GM12865 (cell line): ENCODE results near the gene PRRG2.

Source experiments
- DNase-seq: peaks from one replicate; pipeline ENCODE4 v3.0.0; 2010; ENCODE audit warnings: low read depth
- H3K4me3 ChIP-seq: 2 replicates; pipeline ENCODE4 v1.5.1; 2011; ENCODE audit warnings: mild to moderate bottlenecking, low read depth, low read length, control low read depth
- TF ChIP-seq, protein P1 (sequence below): IDR thresholded peaks from 2 replicates; pipeline ENCODE4 v1.5.1; 2011; ENCODE audit warnings: low read length, control low read depth, low read depth, inconsistent platforms; ENCODE audit not compliant: insufficient read depth; ENCODE audit errors: missing control alignments

PRRG2 gene

GRCh38 chr19:49558591-49558990, 22.5 kb upstream of the PRRG2 start:
- DNase-seq, result no peak
- TF ChIP-seq, protein P1, sequence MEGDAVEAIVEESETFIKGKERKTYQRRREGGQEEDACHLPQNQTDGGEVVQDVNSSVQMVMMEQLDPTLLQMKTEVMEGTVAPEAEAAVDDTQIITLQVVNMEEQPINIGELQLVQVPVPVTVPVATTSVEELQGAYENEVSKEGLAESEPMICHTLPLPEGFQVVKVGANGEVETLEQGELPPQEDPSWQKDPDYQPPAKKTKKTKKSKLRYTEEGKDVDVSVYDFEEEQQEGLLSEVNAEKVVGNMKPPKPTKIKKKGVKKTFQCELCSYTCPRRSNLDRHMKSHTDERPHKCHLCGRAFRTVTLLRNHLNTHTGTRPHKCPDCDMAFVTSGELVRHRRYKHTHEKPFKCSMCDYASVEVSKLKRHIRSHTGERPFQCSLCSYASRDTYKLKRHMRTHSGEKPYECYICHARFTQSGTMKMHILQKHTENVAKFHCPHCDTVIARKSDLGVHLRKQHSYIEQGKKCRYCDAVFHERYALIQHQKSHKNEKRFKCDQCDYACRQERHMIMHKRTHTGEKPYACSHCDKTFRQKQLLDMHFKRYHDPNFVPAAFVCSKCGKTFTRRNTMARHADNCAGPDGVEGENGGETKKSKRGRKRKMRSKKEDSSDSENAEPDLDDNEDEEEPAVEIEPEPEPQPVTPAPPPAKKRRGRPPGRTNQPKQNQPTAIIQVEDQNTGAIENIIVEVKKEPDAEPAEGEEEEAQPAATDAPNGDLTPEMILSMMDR, result no peak
- H3K4me3 ChIP-seq, result no peak overlapping the region

GRCh38 chr19:49559443-49559842, 21.7 kb upstream of the PRRG2 start:
- no peak for DNase-seq
- no peak overlapping the region for H3K4me3 ChIP-seq
- TF ChIP-seq, protein P1, result no peak

GRCh38 chr19:49559928-49560327, 21.2 kb upstream of the PRRG2 start:
- no peak for DNase-seq
- TF ChIP-seq, protein P1, result no peak
- H3K4me3 ChIP-seq, result no peak overlapping the region

DNA sequence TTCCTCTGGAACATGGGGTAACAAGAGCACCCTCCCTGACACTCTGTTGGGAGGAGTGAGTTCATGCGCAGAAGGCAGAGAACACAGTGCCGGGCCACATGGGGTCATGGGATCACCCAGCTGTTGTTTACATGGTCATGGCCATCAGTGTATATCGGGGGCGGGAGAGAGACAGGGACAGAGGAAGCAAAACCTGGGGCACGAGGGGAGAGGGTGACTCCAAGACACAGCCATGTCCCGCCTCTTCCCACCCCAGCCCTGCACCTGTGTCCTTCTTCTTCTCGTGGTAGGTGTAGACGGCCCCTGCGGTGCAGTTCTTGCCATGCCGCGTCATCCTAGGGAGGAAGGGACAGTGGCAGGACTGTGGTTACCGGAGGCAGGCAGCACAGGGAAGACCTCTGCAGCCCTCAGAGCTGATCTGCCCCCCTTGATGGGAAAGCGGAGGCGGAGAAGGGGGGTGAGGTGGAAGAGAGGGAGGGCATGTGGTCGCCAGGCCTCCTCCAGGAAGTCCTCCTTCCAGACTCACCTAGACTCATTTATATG, 20.7 kb upstream of the PRRG2 start:
- DNase-seq, result no peak
- H3K4me3 ChIP-seq, result no peak overlapping the region
- TF ChIP-seq, protein P1, result no peak

DNA sequence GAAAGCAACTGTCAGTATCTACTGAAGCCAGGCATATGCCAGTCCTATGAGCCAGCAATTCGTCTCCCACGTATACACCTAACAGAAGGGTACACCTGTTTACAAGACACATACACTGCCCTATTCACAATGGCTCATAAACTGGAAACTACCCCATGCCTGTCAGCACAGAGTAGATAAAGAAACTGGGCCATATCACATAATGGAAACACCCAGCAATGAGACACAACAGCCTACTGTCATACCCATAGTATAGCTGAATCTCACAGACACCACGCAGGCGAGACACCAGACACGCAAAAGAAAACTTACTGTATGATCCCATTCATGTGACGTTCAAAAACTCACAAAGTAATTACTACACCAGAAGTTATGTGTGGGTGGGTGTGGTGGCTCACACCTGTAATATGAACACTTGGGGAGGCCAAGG, 16.5 kb upstream of the PRRG2 start:
- no peak overlapping the region for H3K4me3 ChIP-seq
- TF ChIP-seq, protein P1, result no peak
- DNase-seq, result no peak

- no peak for DNase-seq
- TF ChIP-seq, protein P1, result no peak
Observed at GRCh38 chr19:49565261-49565660, 15.9 kb upstream of the PRRG2 start.

GRCh38 chr19:49566302-49566701, 14.8 kb upstream of the PRRG2 start:
- no peak for DNase-seq
- TF ChIP-seq, protein P1, result no peak

More at GRCh38 chr19:49565261-49565660, 15.9 kb upstream of the PRRG2 start:
- H3K4me3 ChIP-seq, result no peak overlapping the region

More at GRCh38 chr19:49566302-49566701, 14.8 kb upstream of the PRRG2 start:
- no peak overlapping the region for H3K4me3 ChIP-seq
